NCI-H1930 (cell line): Measurements from ENCODE around the gene EFNA4.

ENCODE experiments used
- DNase-seq, 2 experiments: peaks; one replicate each; lab custom pipeline; 2025; lab: John Stamatoyannopoulos, UW

The EFNA4 gene, protein sequence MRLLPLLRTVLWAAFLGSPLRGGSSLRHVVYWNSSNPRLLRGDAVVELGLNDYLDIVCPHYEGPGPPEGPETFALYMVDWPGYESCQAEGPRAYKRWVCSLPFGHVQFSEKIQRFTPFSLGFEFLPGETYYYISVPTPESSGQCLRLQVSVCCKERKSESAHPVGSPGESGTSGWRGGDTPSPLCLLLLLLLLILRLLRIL

DNA sequence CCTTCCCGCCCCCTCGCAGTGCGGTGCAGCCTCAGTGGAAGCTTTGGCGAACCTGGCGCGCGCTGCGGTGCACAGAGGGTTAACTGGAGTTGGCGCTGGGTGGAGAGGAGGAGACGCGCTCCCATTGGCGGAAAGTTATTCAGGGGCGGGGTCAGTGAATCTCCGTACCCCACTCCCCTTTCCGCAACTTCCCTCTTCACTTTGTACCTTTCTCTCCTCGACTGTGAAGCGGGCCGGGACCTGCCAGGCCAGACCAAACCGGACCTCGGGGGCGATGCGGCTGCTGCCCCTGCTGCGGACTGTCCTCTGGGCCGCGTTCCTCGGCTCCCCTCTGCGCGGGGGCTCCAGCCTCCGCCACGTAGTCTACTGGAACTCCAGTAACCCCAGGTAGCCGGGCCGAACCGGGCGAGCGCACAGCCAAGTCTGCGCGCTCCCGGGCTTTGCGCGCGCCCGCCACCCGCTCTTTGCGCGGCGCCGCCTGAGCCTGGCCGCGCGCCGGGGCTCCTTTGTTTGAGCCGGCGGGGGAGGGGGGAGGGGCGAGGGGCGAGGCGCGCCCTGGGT lies at the start of gene EFNA4:
Gene EFNA4 (plus strand): TSS at position 191 of the 561 bp plus-strand sequence. CDS start 84 bp downstream, at position 275.
- peak; percentile 31 to 52 for DNase-seq

- no peak for DNase-seq
Measured at GRCh38 chr1:155014709-155015508, 48.6 kb upstream of the EFNA4 start.

DNA sequence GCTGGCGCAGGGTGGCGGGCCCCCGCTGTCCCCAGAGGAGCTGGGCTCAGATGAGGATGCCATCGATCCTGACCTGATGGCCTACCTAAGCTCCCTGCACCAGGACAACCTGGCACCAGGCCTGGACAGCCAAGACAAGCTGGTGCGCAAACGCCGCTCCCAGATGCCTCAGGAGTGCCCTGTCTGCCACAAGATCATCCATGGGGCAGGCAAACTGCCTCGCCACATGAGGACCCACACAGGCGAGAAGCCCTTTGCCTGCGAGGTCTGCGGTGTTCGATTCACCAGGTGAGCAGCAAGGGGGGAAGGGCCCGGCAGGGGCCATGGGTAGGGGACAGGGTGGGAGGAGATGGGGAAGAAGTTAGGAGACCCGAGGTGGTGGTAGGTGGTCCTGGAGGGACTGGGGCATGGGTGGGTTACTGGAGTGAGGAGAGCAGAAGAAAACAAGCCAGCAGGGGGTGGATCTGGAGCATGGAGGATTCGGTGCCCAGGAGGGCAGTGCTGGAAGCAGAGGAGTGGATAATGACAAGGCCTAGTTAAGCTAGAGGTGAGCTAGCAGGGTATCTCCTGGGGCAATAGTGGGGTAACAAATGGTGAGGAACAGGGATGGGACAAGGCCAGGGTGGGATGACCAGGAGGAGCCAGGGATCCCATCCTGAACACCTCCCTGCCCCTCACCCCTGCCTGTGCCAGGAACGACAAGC lies 47.9 kb upstream of the EFNA4 start:
- no peak for DNase-seq

GRCh38 chr1:155016231-155016831 lies 47.2 kb upstream of the EFNA4 start:
- DNase-seq = no peak

- DNase-seq = peak; percentile 84 to 90
Measured at GRCh38 chr1:155017041-155017945, 46.2 kb upstream of the EFNA4 start.

GRCh38 chr1:155017946-155018316 lies 45.6 kb upstream of the EFNA4 start:
- no peak for DNase-seq

DNA sequence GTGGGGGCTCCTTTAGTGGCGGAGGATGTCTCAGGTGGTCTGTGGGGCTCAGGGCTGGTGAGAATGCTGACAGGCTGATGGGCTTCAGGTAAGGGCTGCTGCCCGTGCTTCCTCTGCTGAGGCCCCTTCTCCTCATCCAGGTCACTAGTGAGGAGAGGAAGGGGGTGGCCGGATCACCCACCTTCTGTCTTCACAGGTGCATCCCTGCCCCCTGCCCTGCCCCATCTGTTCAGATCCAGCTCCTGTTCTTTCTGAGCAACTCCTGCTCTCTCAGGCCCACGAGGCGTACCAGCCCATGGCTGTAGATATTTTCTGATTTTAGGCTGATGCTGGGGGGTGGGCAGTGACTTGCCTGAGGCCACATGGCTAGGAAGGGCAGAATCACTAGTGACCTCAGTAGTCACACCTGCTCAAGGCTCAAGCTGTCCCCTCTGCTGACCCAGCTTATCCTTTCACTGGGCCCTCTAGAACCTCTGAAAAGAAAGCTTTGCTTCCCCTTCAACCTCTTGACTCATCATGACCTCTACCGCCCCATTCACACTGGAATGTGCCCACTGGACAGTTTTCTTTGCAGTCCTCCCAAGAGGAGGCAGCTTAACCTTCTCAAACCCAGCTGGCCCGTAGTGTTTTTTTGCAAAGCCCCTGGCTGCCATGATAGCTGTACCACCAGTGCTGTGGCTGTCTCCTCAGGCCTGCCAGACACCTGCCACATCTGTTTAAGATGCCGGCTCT lies 44.8 kb upstream of the EFNA4 start:
- no peak for DNase-seq

- no peak for DNase-seq
Measured at GRCh38 chr1:155019377-155020245, 43.9 kb upstream of the EFNA4 start.

GRCh38 chr1:155022136-155022926 lies 41.2 kb upstream of the EFNA4 start:
- no peak for DNase-seq

DNA sequence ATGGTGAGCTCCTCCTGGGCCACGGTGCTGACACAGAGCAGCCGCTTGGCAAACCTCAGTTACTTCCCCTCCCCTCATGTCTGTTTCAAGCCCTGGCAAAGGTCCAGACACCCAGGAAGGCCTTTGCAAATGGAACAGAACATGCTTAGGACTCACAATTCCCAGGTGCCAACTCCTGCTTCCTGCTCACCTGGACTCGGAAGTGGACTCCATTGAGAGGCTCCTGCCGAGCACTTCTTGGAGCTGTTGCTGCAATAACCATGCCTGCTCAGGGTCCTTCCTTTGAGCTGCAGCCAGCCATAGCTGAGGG lies 40.7 kb upstream of the EFNA4 start:
- DNase-seq = no peak

DNA sequence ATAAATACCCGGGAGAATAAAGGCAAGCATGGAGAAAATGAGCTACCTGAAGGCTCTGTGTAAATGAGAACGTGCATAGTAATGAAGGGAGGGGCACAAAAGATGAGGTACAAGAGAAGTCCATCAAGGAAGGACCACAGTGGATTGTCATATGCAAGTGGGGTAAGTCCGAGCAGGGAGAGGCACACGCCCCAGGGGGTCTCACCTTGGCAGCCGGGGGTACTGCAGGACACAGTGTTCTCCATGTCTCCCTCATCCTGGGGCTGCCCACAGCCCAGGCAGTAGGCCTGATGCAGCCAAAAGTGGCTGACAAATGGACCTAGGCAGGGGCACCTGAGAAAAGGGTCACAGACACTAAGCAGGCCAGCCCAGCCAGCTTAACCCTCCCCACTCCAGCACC lies 39.9 kb upstream of the EFNA4 start:
- DNase-seq = no peak

GRCh38 chr1:155024315-155024714 lies 39.2 kb upstream of the EFNA4 start:
- DNase-seq = no peak

DNA sequence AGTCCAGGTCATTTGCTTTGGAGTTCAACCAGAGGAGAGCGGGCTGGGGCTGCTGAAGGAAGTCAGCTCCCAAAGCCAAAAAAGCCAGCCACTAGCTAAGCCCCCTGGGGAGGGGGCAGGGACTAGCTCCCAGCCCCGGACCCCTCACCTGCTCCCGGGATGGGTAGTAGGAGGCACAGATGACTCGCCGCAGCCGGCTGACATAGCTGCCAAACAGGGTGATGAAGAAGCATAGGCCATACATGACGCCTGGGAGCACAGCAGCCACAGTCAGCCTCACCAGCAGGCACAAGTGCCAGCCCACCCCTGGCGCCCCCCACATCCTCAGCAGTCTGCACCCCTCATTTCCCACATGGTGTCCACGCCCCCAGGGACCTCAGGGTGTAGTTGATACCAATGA lies 37.4 kb upstream of the EFNA4 start:
- DNase-seq = no peak

- no peak for DNase-seq
Measured at GRCh38 chr1:155026588-155026987, 37.0 kb upstream of the EFNA4 start.

DNA sequence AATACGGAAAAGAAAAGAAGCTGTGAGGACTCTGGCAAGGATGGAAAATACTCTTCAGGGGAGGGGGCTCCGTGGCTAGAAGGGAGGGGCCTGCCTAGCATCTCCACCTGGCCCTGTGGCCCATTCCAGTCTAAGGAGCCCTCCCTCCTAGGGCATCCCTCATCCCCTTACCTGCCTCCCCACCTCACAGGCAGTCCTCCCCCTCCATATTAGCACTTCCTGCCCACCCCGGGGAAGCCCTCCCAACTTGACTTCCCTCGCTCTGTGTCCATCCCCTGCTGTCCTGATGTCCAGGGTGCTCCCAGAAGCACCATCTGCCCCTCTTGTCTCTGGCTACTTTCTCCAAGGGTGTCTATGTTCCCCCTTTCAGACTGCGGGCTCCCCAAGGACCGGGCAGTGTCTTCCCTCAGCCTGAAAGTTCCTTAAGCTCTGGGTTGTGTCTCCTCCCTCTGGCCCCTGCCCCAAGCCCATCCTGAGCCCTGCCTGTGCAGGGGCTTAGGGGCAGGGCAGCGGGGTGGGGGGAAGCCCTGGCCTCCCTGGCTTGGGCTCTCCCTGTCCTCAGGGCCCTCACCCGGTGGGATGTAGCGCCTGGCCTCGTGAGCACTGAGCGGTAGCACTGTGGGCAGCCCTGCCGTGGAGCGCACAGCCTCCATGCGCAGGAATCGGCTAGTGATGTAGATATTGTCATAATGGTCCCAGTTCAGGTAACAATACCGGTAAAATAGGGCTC lies 33.9 kb upstream of the EFNA4 start:
- no peak for DNase-seq

DNA sequence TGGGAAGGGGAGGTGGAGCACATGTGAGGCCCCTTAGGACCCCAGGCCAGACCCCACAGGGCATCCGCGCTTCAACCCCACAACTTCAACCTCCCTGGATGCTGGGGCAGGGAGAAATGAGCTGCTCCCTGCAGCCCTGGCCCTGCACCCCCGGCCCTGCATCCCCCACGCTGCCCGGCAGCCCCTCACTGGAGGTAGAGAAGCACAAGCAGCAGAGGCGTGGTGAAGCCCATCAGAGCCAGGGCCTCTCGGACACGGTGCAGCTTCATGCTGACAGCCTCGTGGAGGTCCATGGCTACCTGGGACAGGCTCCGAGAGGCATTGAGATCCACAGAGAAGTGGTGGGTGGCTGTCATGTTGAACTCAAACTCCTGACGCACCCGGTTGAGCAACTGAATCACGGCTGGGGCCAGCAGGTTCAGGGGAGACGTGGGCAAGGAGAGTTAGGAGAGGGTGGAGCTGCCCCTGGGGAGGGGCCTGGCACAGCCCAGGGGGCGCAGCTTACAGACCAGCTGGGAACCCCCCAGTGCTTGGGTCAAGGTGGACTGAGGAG lies 33.2 kb upstream of the EFNA4 start:
- no peak for DNase-seq

- DNase-seq = no peak
Measured at GRCh38 chr1:155030899-155031298, 32.6 kb upstream of the EFNA4 start.

- no peak for DNase-seq
Measured at GRCh38 chr1:155032886-155033285, 30.7 kb upstream of the EFNA4 start.
